Neural cell (in vitro differentiated cells): ENCODE data around the gene ANO5. TPM values are rescaled to one million over a fixed set of nuclear protein-coding genes. Genes with fewer than 3 reads are reported as not detected.

Source experiments
- H2AFZ ChIP-seq: fragments of 200-600, 300-800 bp; sonication (generic), shearing (Covaris generic); 2 replicates; pipeline ENCODE4 v1.6.0; 2014; ENCODE audit warnings: low read depth, mild to moderate bottlenecking, antibody characterized with exemption, low read length, moderate library complexity
- H3F3A ChIP-seq: fragments of 200-600 bp; shearing (Covaris generic); 2 replicates; pipeline ENCODE4 v1.6.1; 2016; ENCODE audit warnings: mild to moderate bottlenecking, moderate library complexity, mixed read lengths, antibody characterized with exemption, low read length; ENCODE audit not compliant: insufficient read depth, poor library complexity, severe bottlenecking
- H3K27ac ChIP-seq: fragments of 200-600, 300-800 bp; sonication (generic), shearing (Covaris generic); 2 replicates; pipeline ENCODE4 v1.5.1; 2014; ENCODE audit warnings: mild to moderate bottlenecking, low read length, moderate library complexity
- H3K27me3 ChIP-seq: fragments of 300-800, 200-600 bp; sonication (generic), shearing (Covaris generic); 2 replicates; pipeline ENCODE4 v1.6.0; 2014; ENCODE audit warnings: mild to moderate bottlenecking, low read depth, low read length, moderate library complexity; ENCODE audit not compliant: insufficient read depth
- H3K36me3 ChIP-seq: fragments of 300-800, 200-600 bp; sonication (generic), shearing (Covaris generic); 2 replicates; pipeline ENCODE4 v1.5.1; 2014; ENCODE audit warnings: mild to moderate bottlenecking, antibody characterized with exemption, low read length, moderate library complexity; ENCODE audit not compliant: insufficient read depth
- H3K4me2 ChIP-seq: fragments of 300-800, 200-600 bp; sonication (generic), shearing (Covaris generic); 2 replicates; pipeline ENCODE4 v1.6.0; 2014; ENCODE audit warnings: mild to moderate bottlenecking, low read length
- H3K4me3 ChIP-seq: fragments of 300-800, 200-600 bp; sonication (generic), shearing (Covaris generic); 2 replicates; pipeline ENCODE4 v1.5.1; 2014; ENCODE audit warnings: mild to moderate bottlenecking, low read length, moderate library complexity
- H3K79me2 ChIP-seq: fragments of 200-600 bp; shearing (Covaris generic); replicated peaks from 2 replicates; pipeline ENCODE4 v1.6.0; 2014; ENCODE audit warnings: mild to moderate bottlenecking, low read length, moderate library complexity; ENCODE audit not compliant: insufficient read depth
- H3K9ac ChIP-seq: fragments of 300-800, 200-600 bp; sonication (generic), shearing (Covaris generic); 2 replicates; pipeline ENCODE4 v1.6.1; 2016; ENCODE audit warnings: mild to moderate bottlenecking, low read length, mixed read lengths
- H3K9me2 ChIP-seq: fragments of 200-600 bp; shearing (Covaris generic); 2 replicates; pipeline ENCODE4 v1.6.1; 2016; ENCODE audit warnings: mild to moderate bottlenecking, low read length, mixed read lengths; ENCODE audit not compliant: insufficient read depth
- H3K9me3 ChIP-seq: fragments of 200-600, 300-800 bp; sonication (generic), shearing (Covaris generic); 2 replicates; pipeline ENCODE4 v1.6.1; 2016; ENCODE audit warnings: mild to moderate bottlenecking, mixed run types, low read length, moderate library complexity, mixed read lengths
- H4K20me1 ChIP-seq: fragments of 200-600 bp; shearing (Covaris generic); 2 replicates; pipeline ENCODE4 v1.6.1; 2016; ENCODE audit warnings: mild to moderate bottlenecking, mixed run types; ENCODE audit not compliant: insufficient read depth
- EP300 ChIP-seq: fragments of 450-650 bp; conservative IDR thresholded peaks from 2 replicates; pipeline ENCODE4 v1.6.1; 2014; ENCODE audit warnings: antibody characterized with exemption, mild to moderate bottlenecking, moderate library complexity; ENCODE audit not compliant: poor library complexity, severe bottlenecking
- EZH2 ChIP-seq: fragments of 200-600, 300-800 bp; shearing (Covaris generic), sonication (generic); IDR thresholded peaks from 2 replicates; pipeline ENCODE4 v1.6.1; 2014; ENCODE audit warnings: antibody characterized with exemption, low read length, borderline replicate concordance, mild to moderate bottlenecking; ENCODE audit not compliant: insufficient read depth, poor library complexity, severe bottlenecking
- MXI1 ChIP-seq: fragments of 450-650 bp; conservative IDR thresholded peaks from 2 replicates; pipeline ENCODE4 v1.6.1; 2014; ENCODE audit warnings: antibody characterized with exemption, mild to moderate bottlenecking; ENCODE audit not compliant: poor library complexity, severe bottlenecking
- POLR2AphosphoS5 ChIP-seq: IDR thresholded peaks from 2 replicates; pipeline ENCODE4 v1.6.1; 2012
- RAD21 ChIP-seq: fragments of 450-650 bp; conservative IDR thresholded peaks from 2 replicates; pipeline ENCODE4 v1.6.1; 2014; ENCODE audit warnings: antibody characterized with exemption, mild to moderate bottlenecking, moderate library complexity
- SMC3 ChIP-seq: fragments of 450-650 bp; conservative IDR thresholded peaks from 2 replicates; pipeline ENCODE4 v1.6.1; 2014; ENCODE audit warnings: antibody characterized with exemption, mild to moderate bottlenecking, moderate library complexity; ENCODE audit not compliant: poor library complexity
- TAF1 ChIP-seq: IDR thresholded peaks from 2 replicates; pipeline ENCODE4 v1.6.1; 2012; ENCODE audit warnings: low read depth
- polyA plus RNA-seq: library from polyadenylated mRNA; depleted of rRNA; stranded (reverse); fragments of >200 nt; gene quantifications from 2 replicates; pipeline ENCODE4 v1.2.3, GENCODE V29; 2014
- TF ChIP-seq, protein P1 (sequence below): IDR thresholded peaks from 2 replicates; pipeline ENCODE4 v1.6.1; 2012; ENCODE audit warnings: borderline replicate concordance
- TF ChIP-seq, protein P2 (sequence below): fragments of 450-650 bp; IDR thresholded peaks from 2 replicates; pipeline ENCODE4 v1.5.1; 2014; ENCODE audit warnings: antibody characterized with exemption, mild to moderate bottlenecking, moderate library complexity; ENCODE audit not compliant: poor library complexity, severe bottlenecking

ANO5 gene
- polyA plus RNA-seq, 1 donor from 2014 or later, result 3.6 TPM

DNA sequence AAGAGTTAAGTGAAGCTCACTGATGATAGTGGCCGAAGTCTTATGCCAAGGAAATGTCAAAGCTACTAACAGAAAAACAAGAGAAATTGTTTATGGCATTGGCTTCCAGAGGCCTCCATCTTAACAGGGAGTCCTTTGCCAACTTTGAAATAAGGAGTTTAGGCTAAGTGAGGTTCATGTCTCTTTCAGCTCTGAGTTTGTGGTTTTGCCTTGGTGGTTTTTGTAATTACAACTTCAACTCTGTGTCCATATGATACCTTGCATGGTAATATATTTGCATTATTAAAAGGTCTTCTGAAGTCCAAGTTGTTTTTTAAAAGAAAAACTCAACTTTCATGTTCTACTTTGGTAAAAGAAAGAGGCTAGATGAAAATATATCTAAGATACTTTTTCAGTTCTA, 31.4 kb upstream of the ANO5 start:
- TF ChIP-seq RAD21 (no peak), SMC3 (no peak), MXI1 (no peak), EZH2 (no peak), POLR2AphosphoS5 (no peak)
- TF ChIP-seq, protein P1, sequence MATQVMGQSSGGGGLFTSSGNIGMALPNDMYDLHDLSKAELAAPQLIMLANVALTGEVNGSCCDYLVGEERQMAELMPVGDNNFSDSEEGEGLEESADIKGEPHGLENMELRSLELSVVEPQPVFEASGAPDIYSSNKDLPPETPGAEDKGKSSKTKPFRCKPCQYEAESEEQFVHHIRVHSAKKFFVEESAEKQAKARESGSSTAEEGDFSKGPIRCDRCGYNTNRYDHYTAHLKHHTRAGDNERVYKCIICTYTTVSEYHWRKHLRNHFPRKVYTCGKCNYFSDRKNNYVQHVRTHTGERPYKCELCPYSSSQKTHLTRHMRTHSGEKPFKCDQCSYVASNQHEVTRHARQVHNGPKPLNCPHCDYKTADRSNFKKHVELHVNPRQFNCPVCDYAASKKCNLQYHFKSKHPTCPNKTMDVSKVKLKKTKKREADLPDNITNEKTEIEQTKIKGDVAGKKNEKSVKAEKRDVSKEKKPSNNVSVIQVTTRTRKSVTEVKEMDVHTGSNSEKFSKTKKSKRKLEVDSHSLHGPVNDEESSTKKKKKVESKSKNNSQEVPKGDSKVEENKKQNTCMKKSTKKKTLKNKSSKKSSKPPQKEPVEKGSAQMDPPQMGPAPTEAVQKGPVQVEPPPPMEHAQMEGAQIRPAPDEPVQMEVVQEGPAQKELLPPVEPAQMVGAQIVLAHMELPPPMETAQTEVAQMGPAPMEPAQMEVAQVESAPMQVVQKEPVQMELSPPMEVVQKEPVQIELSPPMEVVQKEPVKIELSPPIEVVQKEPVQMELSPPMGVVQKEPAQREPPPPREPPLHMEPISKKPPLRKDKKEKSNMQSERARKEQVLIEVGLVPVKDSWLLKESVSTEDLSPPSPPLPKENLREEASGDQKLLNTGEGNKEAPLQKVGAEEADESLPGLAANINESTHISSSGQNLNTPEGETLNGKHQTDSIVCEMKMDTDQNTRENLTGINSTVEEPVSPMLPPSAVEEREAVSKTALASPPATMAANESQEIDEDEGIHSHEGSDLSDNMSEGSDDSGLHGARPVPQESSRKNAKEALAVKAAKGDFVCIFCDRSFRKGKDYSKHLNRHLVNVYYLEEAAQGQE, result no peak
- TF ChIP-seq, protein P2, sequence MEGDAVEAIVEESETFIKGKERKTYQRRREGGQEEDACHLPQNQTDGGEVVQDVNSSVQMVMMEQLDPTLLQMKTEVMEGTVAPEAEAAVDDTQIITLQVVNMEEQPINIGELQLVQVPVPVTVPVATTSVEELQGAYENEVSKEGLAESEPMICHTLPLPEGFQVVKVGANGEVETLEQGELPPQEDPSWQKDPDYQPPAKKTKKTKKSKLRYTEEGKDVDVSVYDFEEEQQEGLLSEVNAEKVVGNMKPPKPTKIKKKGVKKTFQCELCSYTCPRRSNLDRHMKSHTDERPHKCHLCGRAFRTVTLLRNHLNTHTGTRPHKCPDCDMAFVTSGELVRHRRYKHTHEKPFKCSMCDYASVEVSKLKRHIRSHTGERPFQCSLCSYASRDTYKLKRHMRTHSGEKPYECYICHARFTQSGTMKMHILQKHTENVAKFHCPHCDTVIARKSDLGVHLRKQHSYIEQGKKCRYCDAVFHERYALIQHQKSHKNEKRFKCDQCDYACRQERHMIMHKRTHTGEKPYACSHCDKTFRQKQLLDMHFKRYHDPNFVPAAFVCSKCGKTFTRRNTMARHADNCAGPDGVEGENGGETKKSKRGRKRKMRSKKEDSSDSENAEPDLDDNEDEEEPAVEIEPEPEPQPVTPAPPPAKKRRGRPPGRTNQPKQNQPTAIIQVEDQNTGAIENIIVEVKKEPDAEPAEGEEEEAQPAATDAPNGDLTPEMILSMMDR, result no peak
- Histone ChIP-seq H3F3A (no peaks in the 10 kb centered on the region), H3K9me2 (no peaks in the 10 kb centered on the region), H4K20me1 (no peaks in the 10 kb centered on the region), H3K27me3 (no peaks in the 10 kb centered on the region), H3K4me2 (no peak overlapping the region), H3K79me2 (no peaks in the 10 kb centered on the region), H3K9me3 (no peaks in the 10 kb centered on the region), H3K36me3 (no peaks in the 10 kb centered on the region), H3K4me3 (no peak overlapping the region), H3K27ac (no peak overlapping the region), H2AFZ (no peak overlapping the region), H3K9ac (no peak overlapping the region)

DNA sequence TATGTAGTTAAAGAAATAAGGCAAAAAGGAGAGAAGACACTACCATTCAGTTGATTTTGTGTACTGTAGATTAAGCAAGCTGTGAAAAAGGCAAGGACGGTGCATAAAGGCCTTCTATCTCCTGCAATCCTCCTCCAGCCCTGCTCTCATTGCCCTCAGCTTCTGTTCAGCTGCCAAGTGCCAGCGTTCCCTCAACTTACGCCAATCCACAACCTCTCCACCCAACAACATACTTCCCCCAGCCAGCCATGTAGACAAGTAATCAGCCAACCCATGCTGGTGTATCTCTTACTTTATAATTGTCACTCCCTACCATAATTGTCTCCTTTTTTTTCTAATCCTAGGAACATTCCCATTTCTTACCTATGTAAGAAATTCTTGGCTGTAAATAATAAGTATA, 30.1 kb upstream of the ANO5 start:
- Histone ChIP-seq H4K20me1 (no peaks in the 10 kb centered on the region), H3K9me2 (no peaks in the 10 kb centered on the region), H3K9me3 (no peaks in the 10 kb centered on the region), H3K9ac (no peak overlapping the region), H2AFZ (no peak overlapping the region), H3K4me3 (no peak overlapping the region), H3K79me2 (no peaks in the 10 kb centered on the region), H3K27ac (no peak overlapping the region), H3K4me2 (no peak overlapping the region), H3K36me3 (no peaks in the 10 kb centered on the region), H3F3A (no peaks in the 10 kb centered on the region), H3K27me3 (no peaks in the 10 kb centered on the region)
- TF ChIP-seq, protein P2, result no peak
- TF ChIP-seq MXI1 (no peak), SMC3 (no peak), EP300 (no peak), TAF1 (no peak), POLR2AphosphoS5 (no peak), EZH2 (no peak), RAD21 (no peak)
- TF ChIP-seq, protein P1, result no peak
